ENCODE measurements around the gene ATXN7. TPM values are rescaled to one million over a fixed set of nuclear protein-coding genes. Genes with fewer than 3 reads are reported as not detected.

Gene ATXN7
- total RNA-seq, 2 experiments from 2014 or later = 88.2 to 91.8 TPM

- Mint-ChIP-seq H3K27ac (no peak overlapping the region), H3K4me1 (peaks cover 16% of the 10 kb centered on the region), H3K4me3 (no peak overlapping the region), H3K27me3 (no peaks in the 10 kb centered on the region), H3K9me3 (no peaks in the 10 kb centered on the region), H3K36me3 (peaks cover 26% of the 10 kb centered on the region)
- no peak for DNase-seq
- no peak for ATAC-seq (ENCODE audit: low read depth)
- POLR2A ChIA-PET = interaction anchor here (0.9 to 1.5 kb wide), 3 partner anchors 30 to 41 kb away, joined by 4 to 5 read pairs (median 4); no protein-coding TSS in a partner anchor
These were observed 144.3 kb downstream of the ATXN7 start for GRCh38 chr3:64008017-64008416.

GRCh38 chr3:64008487-64009351 lies 145.1 kb downstream of the ATXN7 start:
- Mint-ChIP-seq H3K27me3 (no peaks in the 10 kb centered on the region), H3K9me3 (no peaks in the 10 kb centered on the region), H3K4me1 (peaks cover 16% of the 10 kb centered on the region), H3K4me3 (no peak overlapping the region), H3K36me3 (peaks cover 32% of the 10 kb centered on the region), H3K27ac (no peak overlapping the region)
- DNase-seq (no peak), ATAC-seq (ENCODE audit: low read depth) (no peak)
- POLR2A ChIA-PET = interaction anchor here (1.0 to 1.5 kb wide), 2 partner anchors 40 to 41 kb away, joined by 4 to 5 read pairs; no protein-coding TSS in a partner anchor

- no peaks in the 10 kb centered on the region for H3K27me3 Mint-ChIP-seq
- POLR2A ChIA-PET = no interaction called here
- no peak for DNase-seq
- H3K27ac Mint-ChIP-seq = no peak overlapping the region
- peaks cover 34% of the 10 kb centered on the region for H3K36me3 Mint-ChIP-seq
- H3K9me3 Mint-ChIP-seq = no peaks in the 10 kb centered on the region
- H3K4me1 Mint-ChIP-seq = peaks cover 16% of the 10 kb centered on the region
- ATAC-seq (ENCODE audit: low read depth) = no peak
- no peak overlapping the region for H3K4me3 Mint-ChIP-seq
These were observed 145.9 kb downstream of the ATXN7 start for GRCh38 chr3:64009528-64009927.

- POLR2A ChIA-PET = no interaction called here
- ATAC-seq (ENCODE audit: low read depth) (no peak), DNase-seq (no peak)
- Mint-ChIP-seq H3K9me3 (no peaks in the 10 kb centered on the region), H3K27ac (no peak overlapping the region), H3K27me3 (no peaks in the 10 kb centered on the region), H3K36me3 (peaks cover 40% of the 10 kb centered on the region), H3K4me3 (no peak overlapping the region), H3K4me1 (peaks cover 16% of the 10 kb centered on the region)
These were observed 146.5 kb downstream of the ATXN7 start for GRCh38 chr3:64010199-64010598.

GRCh38 chr3:64011685-64012084 lies 148.0 kb downstream of the ATXN7 start:
- peaks cover 40% of the 10 kb centered on the region for H3K36me3 Mint-ChIP-seq
- no peak overlapping the region for H3K4me3 Mint-ChIP-seq
- POLR2A ChIA-PET = interaction anchor here (0.6 kb wide), 1 partner anchor 9 kb away, joined by 3 read pairs; no protein-coding TSS in a partner anchor
- no peak for ATAC-seq (ENCODE audit: low read depth)
- no peaks in the 10 kb centered on the region for H3K27me3 Mint-ChIP-seq
- peaks cover 16% of the 10 kb centered on the region for H3K4me1 Mint-ChIP-seq
- DNase-seq = no peak
- H3K9me3 Mint-ChIP-seq = no peaks in the 10 kb centered on the region
- H3K27ac Mint-ChIP-seq = no peak overlapping the region

GRCh38 chr3:64016941-64017620 lies 153.4 kb downstream of the ATXN7 start:
- H3K4me3 Mint-ChIP-seq = no peak overlapping the region

GRCh38 chr3:64019271-64019670 lies 155.6 kb downstream of the ATXN7 start:
- no peak for ATAC-seq (ENCODE audit: low read depth)
- DNase-seq = no peak
- Mint-ChIP-seq H3K4me3 (no peak overlapping the region), H3K36me3 (peaks cover 21% of the 10 kb centered on the region), H3K9me3 (no peaks in the 10 kb centered on the region), H3K27ac (no peak overlapping the region), H3K27me3 (no peaks in the 10 kb centered on the region), H3K4me1 (peaks cover 26% of the 10 kb centered on the region)
- POLR2A ChIA-PET = no interaction called here

More at GRCh38 chr3:64016941-64017620, 153.4 kb downstream of the ATXN7 start:
- POLR2A ChIA-PET = no interaction called here
- no peak for ATAC-seq (ENCODE audit: low read depth)
- H3K27ac Mint-ChIP-seq = no peak overlapping the region
- no peak for DNase-seq
- H3K9me3 Mint-ChIP-seq = no peaks in the 10 kb centered on the region
- peaks cover 35% of the 10 kb centered on the region for H3K36me3 Mint-ChIP-seq
- H3K27me3 Mint-ChIP-seq = no peaks in the 10 kb centered on the region
- peaks cover 18% of the 10 kb centered on the region for H3K4me1 Mint-ChIP-seq

- peaks cover 15% of the 10 kb centered on the region for H3K36me3 Mint-ChIP-seq
- ATAC-seq (ENCODE audit: low read depth) = no peak
These were observed 156.2 kb downstream of the ATXN7 start for GRCh38 chr3:64019879-64020278.

GRCh38 chr3:64021922-64022321 lies 158.3 kb downstream of the ATXN7 start:
- no peaks in the 10 kb centered on the region for H3K9me3 Mint-ChIP-seq
- ATAC-seq (ENCODE audit: low read depth) (no peak), DNase-seq (no peak)
- peak overlapping the region; percentile 78 for H3K4me3 Mint-ChIP-seq
- H3K36me3 Mint-ChIP-seq = peaks cover 13% of the 10 kb centered on the region
- peak overlapping the region; percentile 73 for H3K27ac Mint-ChIP-seq
- peaks cover 2% of the 10 kb centered on the region for H3K27me3 Mint-ChIP-seq
- peaks cover 26% of the 10 kb centered on the region for H3K4me1 Mint-ChIP-seq
- POLR2A ChIA-PET = no interaction called here

More at GRCh38 chr3:64019879-64020278, 156.2 kb downstream of the ATXN7 start:
- peaks cover 26% of the 10 kb centered on the region for H3K4me1 Mint-ChIP-seq
- no peaks in the 10 kb centered on the region for H3K27me3 Mint-ChIP-seq
- POLR2A ChIA-PET = no interaction called here
- H3K27ac Mint-ChIP-seq = no peak overlapping the region
- no peak for DNase-seq
- no peaks in the 10 kb centered on the region for H3K9me3 Mint-ChIP-seq
- H3K4me3 Mint-ChIP-seq = no peak overlapping the region

GRCh38 chr3:64022451-64023186 lies 159.0 kb downstream of the ATXN7 start:
- peaks cover 24% of the 10 kb centered on the region for H3K4me1 Mint-ChIP-seq
- H3K27me3 Mint-ChIP-seq = peaks cover 4% of the 10 kb centered on the region
- H3K27ac Mint-ChIP-seq = peak overlapping the region; percentile 73
- DNase-seq = peak; percentile 30
- peak overlapping the region; percentile 78 for H3K4me3 Mint-ChIP-seq
- ATAC-seq (ENCODE audit: low read depth) = peak; percentile 7
- H3K36me3 Mint-ChIP-seq = peaks cover 13% of the 10 kb centered on the region
- POLR2A ChIA-PET = interaction anchor here (0.9 to 1.8 kb wide), 3 partner anchors 54 to 159 kb away, joined by 3 to 11 read pairs (median 5); partner anchors contain the start of genes ATXN7 and THOC7
- no peaks in the 10 kb centered on the region for H3K9me3 Mint-ChIP-seq

- H3K9me3 Mint-ChIP-seq = no peaks in the 10 kb centered on the region
- DNase-seq (peak; percentile 97), ATAC-seq (ENCODE audit: low read depth) (peak; percentile 90)
- H3K27me3 Mint-ChIP-seq = peaks cover 9% of the 10 kb centered on the region
- H3K36me3 Mint-ChIP-seq = peaks cover 10% of the 10 kb centered on the region
- H3K4me3 Mint-ChIP-seq = peak within 1 kb of the TSS; percentile 78
- peak within 1 kb of the TSS; percentile 73 for H3K27ac Mint-ChIP-seq
- peaks cover 22% of the 10 kb centered on the region for H3K4me1 Mint-ChIP-seq
- POLR2A ChIA-PET = interaction anchor here (0.9 to 1.8 kb wide), 4 partner anchors 55 to 160 kb away, joined by 3 to 11 read pairs (median 4); partner anchors contain the start of genes ATXN7 and THOC7
These were observed 159.7 kb downstream of the ATXN7 start, which contains the start of gene PSMD6 for GRCh38 chr3:64023187-64023860. Gene PSMD6, minus strand, starts transcription at chr3:64023494. Its CDS starts 75 bp downstream, at chr3:64023419.

- Mint-ChIP-seq H3K4me1 (peaks cover 21% of the 10 kb centered on the region), H3K36me3 (peaks cover 9% of the 10 kb centered on the region), H3K9me3 (no peaks in the 10 kb centered on the region), H3K4me3 (peak overlapping the region; percentile 78), H3K27me3 (peaks cover 15% of the 10 kb centered on the region), H3K27ac (peak overlapping the region; percentile 73)
- ATAC-seq (ENCODE audit: low read depth) (no peak), DNase-seq (no peak)
- POLR2A ChIA-PET = interaction anchor here (1.0 to 1.8 kb wide), 3 partner anchors 56 to 161 kb away, joined by 3 to 11 read pairs (median 5); partner anchors contain the start of genes ATXN7 and THOC7
These were observed 160.2 kb downstream of the ATXN7 start for GRCh38 chr3:64023861-64024223.

Data from activated naive CD8-positive, alpha-beta T cell treated with anti-CD3 and anti-CD28 coated beads, Interleukin-2, amount 10 ng/mL, durations not matched to agents 7 days and 5 days (primary cell).